Astrocyte (in vitro differentiated cells and primary cell): ENCODE results near the gene GARIN5B. TPM values are rescaled to one million over a fixed set of nuclear protein-coding genes. Genes with fewer than 3 reads are reported as not detected.
A peak's percentile ranks its signal among the peaks of the same experiment; 100 is the strongest.
"Not testable (repeated sequence)": the region's sequence is repeated elsewhere in the genome, so short reads cannot be mapped to it uniquely, and the experiment has no call there.

Source experiments
- DNase-seq: peaks from one replicate; pipeline ENCODE4 v3.0.0-alpha.2; 2010; ENCODE audit warnings: low read depth
- FAIRE-seq: peaks from 2 replicates; lab custom pipeline; 2011; peaks lifted over from hg19 to GRCh38; lab: Jason Lieb, UNC
- H2AFZ ChIP-seq: 2 replicates; pipeline ENCODE4 v1.6.0; 2012; ENCODE audit warnings: low read depth, low read length, inconsistent platforms
- H3K27ac ChIP-seq: 2 replicates; pipeline ENCODE4 v1.5.1; 2011; ENCODE audit warnings: low read depth, low read length, inconsistent platforms
- H3K27me3 ChIP-seq: 2 replicates; pipeline ENCODE4 v1.6.0; 2011; ENCODE audit warnings: low read length, inconsistent platforms; ENCODE audit not compliant: insufficient read depth
- H3K36me3 ChIP-seq: 2 replicates; pipeline ENCODE4 v1.5.1; 2011; ENCODE audit warnings: low read length, inconsistent platforms; ENCODE audit not compliant: insufficient read depth
- H3K4me1 ChIP-seq: 2 replicates; pipeline ENCODE4 v1.5.1; 2011; ENCODE audit warnings: low read length, inconsistent platforms; ENCODE audit not compliant: insufficient read depth
- H3K4me2 ChIP-seq: 2 replicates; pipeline ENCODE4 v1.6.0; 2012; ENCODE audit warnings: low read length, inconsistent platforms
- H3K4me3 ChIP-seq: 2 replicates; pipeline ENCODE4 v1.5.1; 2011; ENCODE audit warnings: low read depth, mild to moderate bottlenecking, low read length, inconsistent platforms; ENCODE audit not compliant: insufficient read depth
- H3K79me2 ChIP-seq: 2 replicates; pipeline ENCODE4 v1.6.0; 2012; ENCODE audit warnings: mild to moderate bottlenecking, low read length, inconsistent platforms; ENCODE audit not compliant: insufficient read depth
- H3K9ac ChIP-seq: 2 replicates; pipeline ENCODE4 v1.6.0; 2012; ENCODE audit warnings: mild to moderate bottlenecking, low read length, inconsistent platforms
- H3K9me3 ChIP-seq: 2 replicates; pipeline ENCODE4 v1.5.1; 2012; ENCODE audit warnings: low read depth, mild to moderate bottlenecking, low read length, inconsistent platforms; ENCODE audit not compliant: insufficient read depth
- H4K20me1 ChIP-seq: 2 replicates; pipeline ENCODE4 v1.6.0; 2012; ENCODE audit warnings: low read length, inconsistent platforms; ENCODE audit not compliant: insufficient read depth
- H3K27ac Mint-ChIP-seq: one replicate; pipeline ENCODE4 v1.8.0; 2021; ENCODE audit warnings: mild to moderate bottlenecking, mixed read lengths; ENCODE audit not compliant: unreplicated experiment
- H3K27me3 Mint-ChIP-seq: one replicate; pipeline ENCODE4 v1.8.0; 2021; ENCODE audit warnings: low read depth, mixed read lengths; ENCODE audit not compliant: unreplicated experiment
- H3K36me3 Mint-ChIP-seq: one replicate; pipeline ENCODE4 v1.8.0; 2021; ENCODE audit warnings: low read depth, mixed read lengths; ENCODE audit not compliant: unreplicated experiment
- H3K4me1 Mint-ChIP-seq: one replicate; pipeline ENCODE4 v1.8.0; 2021; ENCODE audit warnings: low read depth, mixed read lengths; ENCODE audit not compliant: unreplicated experiment
- H3K4me3 Mint-ChIP-seq: one replicate; pipeline ENCODE4 v1.8.0; 2021; ENCODE audit warnings: mild to moderate bottlenecking, moderate library complexity, mixed read lengths; ENCODE audit not compliant: unreplicated experiment
- H3K9me3 Mint-ChIP-seq: one replicate; pipeline ENCODE4 v1.8.0; 2021; ENCODE audit warnings: mild to moderate bottlenecking, mixed read lengths; ENCODE audit not compliant: unreplicated experiment
- EZH2 ChIP-seq: IDR thresholded peaks from 2 replicates; pipeline ENCODE4 v1.6.1; 2012; ENCODE audit warnings: mild to moderate bottlenecking, low read length, inconsistent platforms; ENCODE audit not compliant: insufficient read depth
- total RNA-seq: library from RNA; stranded (reverse); gene quantifications from 2 replicates; pipeline ENCODE4 v1.2.1, GENCODE V29; 2021
- TF ChIP-seq, protein P1 (sequence below): IDR thresholded peaks from 2 replicates; pipeline ENCODE4 v1.5.1; 2011; ENCODE audit warnings: low read depth, mild to moderate bottlenecking, inconsistent platforms, low read length, moderate library complexity; ENCODE audit not compliant: insufficient read depth

The GARIN5B gene
- total RNA-seq, 1 donor from 2014 or later: 0.20 TPM

DNA sequence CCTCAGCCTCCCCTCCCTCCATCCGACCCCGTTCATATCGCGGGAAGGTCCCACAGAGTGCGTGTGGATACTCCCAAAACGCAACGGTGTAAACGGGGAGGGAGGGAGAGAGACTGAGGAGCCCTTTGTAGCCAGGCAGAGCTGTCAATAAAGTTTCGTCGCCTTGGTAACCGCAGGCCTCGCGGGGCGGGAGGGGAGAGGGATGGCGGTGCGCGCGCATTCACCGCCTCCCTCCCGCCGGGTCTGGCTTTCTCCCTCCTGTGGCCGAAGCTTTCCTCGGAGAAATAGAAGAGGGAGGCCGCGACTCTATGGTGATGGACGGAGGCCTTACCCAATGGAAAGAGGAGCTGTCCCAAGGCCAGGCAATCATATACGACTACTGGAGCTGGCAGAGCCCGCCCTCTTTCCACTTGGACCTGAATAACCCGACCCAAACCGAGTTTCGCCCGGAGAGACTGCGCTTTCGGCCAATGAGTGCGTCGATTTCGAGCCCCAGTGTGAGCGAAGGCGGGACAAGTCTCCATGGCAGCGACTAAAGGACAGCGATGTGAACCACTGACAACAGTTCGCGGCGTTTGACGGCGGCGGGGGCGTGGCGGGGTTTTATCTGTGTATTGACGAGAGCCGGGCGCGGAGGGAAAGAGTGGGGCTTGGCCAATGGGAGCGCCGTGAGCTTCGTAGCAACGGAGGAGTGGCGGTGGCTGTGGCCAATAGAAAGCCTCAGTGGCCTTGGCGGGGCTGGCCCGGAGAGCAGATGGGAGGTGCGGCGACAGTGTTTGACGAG, 23.8 kb downstream of the GARIN5B start, which contains the start of gene KMT5C:
Gene KMT5C, plus strand, starts transcription at position 772 of the 784 bp plus-strand sequence. CDS start 2,061 bp downstream, outside the sequence.
- Mint-ChIP-seq H3K36me3 (peaks cover 6% of the 10 kb centered on the region), H3K4me1 (peaks cover 9% of the 10 kb centered on the region), H3K9me3 (peaks cover 3% of the 10 kb centered on the region), H3K27ac (peak within 1 kb of the TSS; percentile 99), H3K4me3 (peak within 1 kb of the TSS; percentile 95), H3K27me3 (no peaks in the 10 kb centered on the region)
- H3K36me3 ChIP-seq: no peaks in the 10 kb centered on the region
- H3K4me3 ChIP-seq: peak within 1 kb of the TSS; percentile 69
- H3K9ac ChIP-seq: peak within 1 kb of the TSS; percentile 95
- H2AFZ ChIP-seq: peak within 1 kb of the TSS; percentile 77
- peaks cover 23% of the 10 kb centered on the region for H3K4me1 ChIP-seq
- peaks cover 6% of the 10 kb centered on the region for H4K20me1 ChIP-seq
- FAIRE-seq (peak; percentile 88), DNase-seq (peak; percentile 100)
- H3K79me2 ChIP-seq: peaks cover 10% of the 10 kb centered on the region
- H3K4me2 ChIP-seq: peak within 1 kb of the TSS; percentile 100
- peak within 1 kb of the TSS; percentile 98 for H3K27ac ChIP-seq
- TF ChIP-seq, protein P1, sequence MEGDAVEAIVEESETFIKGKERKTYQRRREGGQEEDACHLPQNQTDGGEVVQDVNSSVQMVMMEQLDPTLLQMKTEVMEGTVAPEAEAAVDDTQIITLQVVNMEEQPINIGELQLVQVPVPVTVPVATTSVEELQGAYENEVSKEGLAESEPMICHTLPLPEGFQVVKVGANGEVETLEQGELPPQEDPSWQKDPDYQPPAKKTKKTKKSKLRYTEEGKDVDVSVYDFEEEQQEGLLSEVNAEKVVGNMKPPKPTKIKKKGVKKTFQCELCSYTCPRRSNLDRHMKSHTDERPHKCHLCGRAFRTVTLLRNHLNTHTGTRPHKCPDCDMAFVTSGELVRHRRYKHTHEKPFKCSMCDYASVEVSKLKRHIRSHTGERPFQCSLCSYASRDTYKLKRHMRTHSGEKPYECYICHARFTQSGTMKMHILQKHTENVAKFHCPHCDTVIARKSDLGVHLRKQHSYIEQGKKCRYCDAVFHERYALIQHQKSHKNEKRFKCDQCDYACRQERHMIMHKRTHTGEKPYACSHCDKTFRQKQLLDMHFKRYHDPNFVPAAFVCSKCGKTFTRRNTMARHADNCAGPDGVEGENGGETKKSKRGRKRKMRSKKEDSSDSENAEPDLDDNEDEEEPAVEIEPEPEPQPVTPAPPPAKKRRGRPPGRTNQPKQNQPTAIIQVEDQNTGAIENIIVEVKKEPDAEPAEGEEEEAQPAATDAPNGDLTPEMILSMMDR: no peak
- no peak for TF ChIP-seq EZH2
- H3K9me3 ChIP-seq: no peaks in the 10 kb centered on the region
- peaks cover 4% of the 10 kb centered on the region for H3K27me3 ChIP-seq

GRCh38 chr19:55336101-55336500, 27.0 kb downstream of the GARIN5B start:
- no peak overlapping the region for H3K4me2 ChIP-seq
- H3K4me3 ChIP-seq: no peak overlapping the region
- Mint-ChIP-seq H3K4me1 (peaks cover 3% of the 10 kb centered on the region), H3K27me3 (no peaks in the 10 kb centered on the region), H3K4me3 (no peak overlapping the region), H3K36me3 (peaks cover 2% of the 10 kb centered on the region), H3K27ac (peak overlapping the region; percentile 66), H3K9me3 (peaks cover 3% of the 10 kb centered on the region)
- peaks cover 7% of the 10 kb centered on the region for H3K79me2 ChIP-seq
- H2AFZ ChIP-seq: no peak overlapping the region
- H3K27me3 ChIP-seq: peaks cover 4% of the 10 kb centered on the region
- no peak overlapping the region for H3K27ac ChIP-seq
- no peaks in the 10 kb centered on the region for H4K20me1 ChIP-seq
- H3K36me3 ChIP-seq: no peaks in the 10 kb centered on the region
- no peak overlapping the region for H3K9ac ChIP-seq
- TF ChIP-seq EZH2: no peak
- TF ChIP-seq, protein P1: no peak
- H3K4me1 ChIP-seq: peaks cover 17% of the 10 kb centered on the region
- no peaks in the 10 kb centered on the region for H3K9me3 ChIP-seq
- DNase-seq: no peak
- FAIRE-seq: no peak

GRCh38 chr19:55333870-55334269, 29.2 kb downstream of the GARIN5B start:
- Histone ChIP-seq H3K79me2 (no peaks in the 10 kb centered on the region), H3K9ac (no peak overlapping the region), H3K27me3 (peaks cover 4% of the 10 kb centered on the region), H3K4me2 (no peak overlapping the region), H3K36me3 (no peaks in the 10 kb centered on the region), H3K9me3 (no peaks in the 10 kb centered on the region), H3K27ac (no peak overlapping the region), H2AFZ (no peak overlapping the region), H3K4me1 (peaks cover 6% of the 10 kb centered on the region), H3K4me3 (no peak overlapping the region), H4K20me1 (no peaks in the 10 kb centered on the region)
- peak overlapping the region; percentile 14 for H3K4me3 Mint-ChIP-seq
- H3K27me3 Mint-ChIP-seq: no peaks in the 10 kb centered on the region
- H3K9me3 Mint-ChIP-seq: peaks cover 1% of the 10 kb centered on the region
- TF ChIP-seq, protein P1: no peak
- no peak for TF ChIP-seq EZH2
- DNase-seq (no peak), FAIRE-seq (no peak)
- H3K4me1 Mint-ChIP-seq: peaks cover 3% of the 10 kb centered on the region
- peaks cover 2% of the 10 kb centered on the region for H3K36me3 Mint-ChIP-seq
- no peak overlapping the region for H3K27ac Mint-ChIP-seq

- H3K4me3 ChIP-seq, H3K27me3 Mint-ChIP-seq, H4K20me1 ChIP-seq, FAIRE-seq, H3K27ac ChIP-seq, H3K9ac ChIP-seq, H3K4me1 ChIP-seq, H3K27ac Mint-ChIP-seq, H3K36me3 Mint-ChIP-seq, H3K4me3 Mint-ChIP-seq, H3K36me3 ChIP-seq, H3K4me2 ChIP-seq, H3K79me2 ChIP-seq, H2AFZ ChIP-seq, H3K9me3 Mint-ChIP-seq, H3K27me3 ChIP-seq, H3K9me3 ChIP-seq, H3K4me1 Mint-ChIP-seq: not testable (repeated sequence)
- DNase-seq: peak; percentile 42
These were observed 33.3 kb downstream of the GARIN5B start for GRCh38 chr19:55329791-55330190.
